ENCODE measurements around the gene PPP2R2C.

The PPP2R2C gene

GRCh38 chr4:6316461-6317003, 155.9 kb downstream of the PPP2R2C start:
- Histone ChIP-seq H3K4me3 (ENCODE audit: low read depth, low read length) (no peak overlapping the region), H3K36me3 (ENCODE audit: control insufficient read depth, insufficient read depth, low read length) (no peaks in the 10 kb centered on the region), H3K4me1 (no peaks in the 10 kb centered on the region), H3K79me2 (no peaks in the 10 kb centered on the region), H3K27me3 (ENCODE audit: control insufficient read depth, insufficient read depth, low read length) (no peaks in the 10 kb centered on the region), H3K4me2 (ENCODE audit: low read length) (no peak overlapping the region), H3K9ac (no peak overlapping the region), H2AFZ (no peak overlapping the region), H3K9me3 (ENCODE audit: control insufficient read depth, low read length) (no peaks in the 10 kb centered on the region), H3K27ac (no peak overlapping the region)
- TF ChIP-seq CTCF (IDR thresholded peaks at IDR 0.05): no peak

GRCh38 chr4:6313216-6313615, 159.2 kb downstream of the PPP2R2C start:
- no peaks in the 10 kb centered on the region for H3K4me1 ChIP-seq
- H3K27ac ChIP-seq: no peak overlapping the region
- no peaks in the 10 kb centered on the region for H3K36me3 ChIP-seq (ENCODE audit: control insufficient read depth, insufficient read depth, low read length)
- TF ChIP-seq CTCF (IDR thresholded peaks at IDR 0.05): no peak
- H3K27me3 ChIP-seq (ENCODE audit: control insufficient read depth, insufficient read depth, low read length): peaks cover 5% of the 10 kb centered on the region
- no peak overlapping the region for H3K4me3 ChIP-seq (ENCODE audit: low read depth, low read length)
- no peak overlapping the region for H3K4me2 ChIP-seq (ENCODE audit: low read length)
- H3K9ac ChIP-seq: no peak overlapping the region
- H2AFZ ChIP-seq: no peak overlapping the region
- H3K9me3 ChIP-seq (ENCODE audit: control insufficient read depth, low read length): no peaks in the 10 kb centered on the region
- H3K79me2 ChIP-seq: no peaks in the 10 kb centered on the region

- H3K27ac ChIP-seq: no peak overlapping the region
- H3K4me3 ChIP-seq (ENCODE audit: low read depth, low read length): no peak overlapping the region
- no peaks in the 10 kb centered on the region for H3K79me2 ChIP-seq
- H3K4me1 ChIP-seq: no peaks in the 10 kb centered on the region
- TF ChIP-seq CTCF (IDR thresholded peaks at IDR 0.05): no peak
- H3K4me2 ChIP-seq (ENCODE audit: low read length): no peak overlapping the region
- H3K9ac ChIP-seq: no peak overlapping the region
- H3K36me3 ChIP-seq (ENCODE audit: control insufficient read depth, insufficient read depth, low read length): no peaks in the 10 kb centered on the region
- no peaks in the 10 kb centered on the region for H3K9me3 ChIP-seq (ENCODE audit: control insufficient read depth, low read length)
- peaks cover 5% of the 10 kb centered on the region for H3K27me3 ChIP-seq (ENCODE audit: control insufficient read depth, insufficient read depth, low read length)
- H2AFZ ChIP-seq: peak overlapping the region; percentile 72
Observed at GRCh38 chr4:6309777-6310176, 162.6 kb downstream of the PPP2R2C start.

GRCh38 chr4:6308899-6309643, 163.3 kb downstream of the PPP2R2C start:
- no peaks in the 10 kb centered on the region for H3K9me3 ChIP-seq (ENCODE audit: control insufficient read depth, low read length)
- H3K27me3 ChIP-seq (ENCODE audit: control insufficient read depth, insufficient read depth, low read length): peaks cover 5% of the 10 kb centered on the region
- H3K9ac ChIP-seq: no peak overlapping the region
- H3K4me2 ChIP-seq (ENCODE audit: low read length): peak overlapping the region; percentile 35
- H3K4me3 ChIP-seq (ENCODE audit: low read depth, low read length): peak overlapping the region; percentile 27
- no peaks in the 10 kb centered on the region for H3K79me2 ChIP-seq
- H3K36me3 ChIP-seq (ENCODE audit: control insufficient read depth, insufficient read depth, low read length): no peaks in the 10 kb centered on the region
- no peak for TF ChIP-seq CTCF (IDR thresholded peaks at IDR 0.05)
- peak overlapping the region; percentile 72 for H2AFZ ChIP-seq
- H3K4me1 ChIP-seq: no peaks in the 10 kb centered on the region
- H3K27ac ChIP-seq: no peak overlapping the region

- Histone ChIP-seq H3K79me2 (no peaks in the 10 kb centered on the region), H3K4me2 (ENCODE audit: low read length) (no peak overlapping the region), H3K4me1 (no peaks in the 10 kb centered on the region), H3K9me3 (ENCODE audit: control insufficient read depth, low read length) (no peaks in the 10 kb centered on the region), H3K4me3 (ENCODE audit: low read depth, low read length) (no peak overlapping the region), H3K9ac (no peak overlapping the region), H2AFZ (no peak overlapping the region), H3K27me3 (ENCODE audit: control insufficient read depth, insufficient read depth, low read length) (peaks cover 5% of the 10 kb centered on the region), H3K27ac (no peak overlapping the region), H3K36me3 (ENCODE audit: control insufficient read depth, insufficient read depth, low read length) (no peaks in the 10 kb centered on the region)
- TF ChIP-seq CTCF (IDR thresholded peaks at IDR 0.05): no peak
Observed at GRCh38 chr4:6307891-6308290, 164.5 kb downstream of the PPP2R2C start.

All from parathyroid adenoma (tissue), 2 donors.